ENCODE measurements around the gene JARID2. TPM values are rescaled to one million over a fixed set of nuclear protein-coding genes. Genes with fewer than 3 reads are reported as not detected.
A peak's percentile ranks its signal among the peaks of the same experiment; 100 is the strongest.

Gene JARID2
- total RNA-seq, 1 donor from 2014 or later, result 12.5 TPM

GRCh38 chr6:15504040-15504495 lies 258.2 kb downstream of the JARID2 start:
- H3K4me1 Mint-ChIP-seq (ENCODE audit: unreplicated experiment), result peaks cover 60% of the 10 kb centered on the region
- H3K27me3 Mint-ChIP-seq (ENCODE audit: unreplicated experiment), result no peaks in the 10 kb centered on the region
- H3K9me3 Mint-ChIP-seq (ENCODE audit: unreplicated experiment), result no peaks in the 10 kb centered on the region
- TF ChIP-seq, protein P1, sequence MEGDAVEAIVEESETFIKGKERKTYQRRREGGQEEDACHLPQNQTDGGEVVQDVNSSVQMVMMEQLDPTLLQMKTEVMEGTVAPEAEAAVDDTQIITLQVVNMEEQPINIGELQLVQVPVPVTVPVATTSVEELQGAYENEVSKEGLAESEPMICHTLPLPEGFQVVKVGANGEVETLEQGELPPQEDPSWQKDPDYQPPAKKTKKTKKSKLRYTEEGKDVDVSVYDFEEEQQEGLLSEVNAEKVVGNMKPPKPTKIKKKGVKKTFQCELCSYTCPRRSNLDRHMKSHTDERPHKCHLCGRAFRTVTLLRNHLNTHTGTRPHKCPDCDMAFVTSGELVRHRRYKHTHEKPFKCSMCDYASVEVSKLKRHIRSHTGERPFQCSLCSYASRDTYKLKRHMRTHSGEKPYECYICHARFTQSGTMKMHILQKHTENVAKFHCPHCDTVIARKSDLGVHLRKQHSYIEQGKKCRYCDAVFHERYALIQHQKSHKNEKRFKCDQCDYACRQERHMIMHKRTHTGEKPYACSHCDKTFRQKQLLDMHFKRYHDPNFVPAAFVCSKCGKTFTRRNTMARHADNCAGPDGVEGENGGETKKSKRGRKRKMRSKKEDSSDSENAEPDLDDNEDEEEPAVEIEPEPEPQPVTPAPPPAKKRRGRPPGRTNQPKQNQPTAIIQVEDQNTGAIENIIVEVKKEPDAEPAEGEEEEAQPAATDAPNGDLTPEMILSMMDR (IDR thresholded peaks at IDR 0.05), result no peak
- H3K27ac Mint-ChIP-seq (ENCODE audit: unreplicated experiment), result peak overlapping the region; percentile 79
- DNase-seq (ENCODE audit: extremely low spot score, unreplicated experiment), result peak; percentile 76
- peaks cover 39% of the 10 kb centered on the region for H3K36me3 Mint-ChIP-seq (ENCODE audit: unreplicated experiment)
- H3K4me3 Mint-ChIP-seq (ENCODE audit: unreplicated experiment), result peak overlapping the region; percentile 48

GRCh38 chr6:15504581-15505350 lies 258.9 kb downstream of the JARID2 start:
- Mint-ChIP-seq H3K4me1 (ENCODE audit: unreplicated experiment) (peaks cover 60% of the 10 kb centered on the region), H3K4me3 (ENCODE audit: unreplicated experiment) (peak overlapping the region; percentile 48), H3K9me3 (ENCODE audit: unreplicated experiment) (no peaks in the 10 kb centered on the region), H3K36me3 (ENCODE audit: unreplicated experiment) (peaks cover 42% of the 10 kb centered on the region), H3K27me3 (ENCODE audit: unreplicated experiment) (no peaks in the 10 kb centered on the region), H3K27ac (ENCODE audit: unreplicated experiment) (peak overlapping the region; percentile 79)
- peak; percentile 96 for DNase-seq (ENCODE audit: extremely low spot score, unreplicated experiment)
- TF ChIP-seq, protein P1 (IDR thresholded peaks at IDR 0.05), result peak; percentile 22

DNA sequence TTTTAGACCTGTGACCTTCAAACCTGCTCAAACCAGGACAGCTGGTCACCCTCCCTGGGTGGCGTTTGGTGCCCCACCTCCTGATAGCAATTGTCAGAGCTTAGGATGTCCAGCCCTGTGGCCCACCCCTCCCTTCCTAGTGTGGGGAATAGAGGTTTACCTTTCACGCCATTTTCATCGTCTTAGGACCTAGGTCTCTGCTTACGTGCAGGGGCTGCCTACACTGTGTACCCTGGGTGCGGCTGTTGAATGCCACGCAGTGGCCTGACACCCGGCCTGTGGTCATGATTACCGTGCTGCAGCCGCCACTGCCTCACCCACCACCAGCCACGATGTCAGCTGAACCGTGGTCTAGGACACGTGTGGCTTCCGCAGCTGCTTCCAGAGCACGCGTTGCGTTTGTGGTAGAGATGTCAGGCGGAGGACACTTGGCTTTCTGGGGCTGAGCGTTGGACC lies 259.6 kb downstream of the JARID2 start:
- no peaks in the 10 kb centered on the region for H3K27me3 Mint-ChIP-seq (ENCODE audit: unreplicated experiment)
- no peak for DNase-seq (ENCODE audit: extremely low spot score, unreplicated experiment)
- H3K4me3 Mint-ChIP-seq (ENCODE audit: unreplicated experiment), result peak overlapping the region; percentile 48
- H3K4me1 Mint-ChIP-seq (ENCODE audit: unreplicated experiment), result peaks cover 60% of the 10 kb centered on the region
- H3K36me3 Mint-ChIP-seq (ENCODE audit: unreplicated experiment), result peaks cover 43% of the 10 kb centered on the region
- TF ChIP-seq, protein P1 (IDR thresholded peaks at IDR 0.05), result no peak
- no peaks in the 10 kb centered on the region for H3K9me3 Mint-ChIP-seq (ENCODE audit: unreplicated experiment)
- H3K27ac Mint-ChIP-seq (ENCODE audit: unreplicated experiment), result peak overlapping the region; percentile 79

- H3K27me3 Mint-ChIP-seq (ENCODE audit: unreplicated experiment), result no peaks in the 10 kb centered on the region
- peaks cover 60% of the 10 kb centered on the region for H3K4me1 Mint-ChIP-seq (ENCODE audit: unreplicated experiment)
- H3K27ac Mint-ChIP-seq (ENCODE audit: unreplicated experiment), result peak overlapping the region; percentile 79
- TF ChIP-seq, protein P1 (IDR thresholded peaks at IDR 0.05), result no peak
- H3K4me3 Mint-ChIP-seq (ENCODE audit: unreplicated experiment), result no peak overlapping the region
- H3K36me3 Mint-ChIP-seq (ENCODE audit: unreplicated experiment), result peaks cover 43% of the 10 kb centered on the region
- no peak for DNase-seq (ENCODE audit: extremely low spot score, unreplicated experiment)
- H3K9me3 Mint-ChIP-seq (ENCODE audit: unreplicated experiment), result no peaks in the 10 kb centered on the region
These were observed 260.2 kb downstream of the JARID2 start for GRCh38 chr6:15506066-15506465.

- DNase-seq (ENCODE audit: extremely low spot score, unreplicated experiment), result no peak
- H3K27me3 Mint-ChIP-seq (ENCODE audit: unreplicated experiment), result no peaks in the 10 kb centered on the region
- peaks cover 48% of the 10 kb centered on the region for H3K4me1 Mint-ChIP-seq (ENCODE audit: unreplicated experiment)
- no peak overlapping the region for H3K27ac Mint-ChIP-seq (ENCODE audit: unreplicated experiment)
- no peaks in the 10 kb centered on the region for H3K9me3 Mint-ChIP-seq (ENCODE audit: unreplicated experiment)
- TF ChIP-seq, protein P1 (IDR thresholded peaks at IDR 0.05), result no peak
- H3K4me3 Mint-ChIP-seq (ENCODE audit: unreplicated experiment), result no peak overlapping the region
- H3K36me3 Mint-ChIP-seq (ENCODE audit: unreplicated experiment), result peaks cover 36% of the 10 kb centered on the region
These were observed 261.4 kb downstream of the JARID2 start for GRCh38 chr6:15507221-15507620.

All from osteocyte (in vitro differentiated cells).